ENCODE results near the gene CDH22. TPM values are rescaled to one million over a fixed set of nuclear protein-coding genes. Genes with fewer than 3 reads are reported as not detected.

CDH22 gene
- total RNA-seq, 1 donor from 2014 or later: not detected

- no peak for DNase-seq (ENCODE audit: low read depth, low spot score)
Measured at GRCh38 chr20:46249671-46250070, 58.6 kb downstream of the CDH22 start.

DNA sequence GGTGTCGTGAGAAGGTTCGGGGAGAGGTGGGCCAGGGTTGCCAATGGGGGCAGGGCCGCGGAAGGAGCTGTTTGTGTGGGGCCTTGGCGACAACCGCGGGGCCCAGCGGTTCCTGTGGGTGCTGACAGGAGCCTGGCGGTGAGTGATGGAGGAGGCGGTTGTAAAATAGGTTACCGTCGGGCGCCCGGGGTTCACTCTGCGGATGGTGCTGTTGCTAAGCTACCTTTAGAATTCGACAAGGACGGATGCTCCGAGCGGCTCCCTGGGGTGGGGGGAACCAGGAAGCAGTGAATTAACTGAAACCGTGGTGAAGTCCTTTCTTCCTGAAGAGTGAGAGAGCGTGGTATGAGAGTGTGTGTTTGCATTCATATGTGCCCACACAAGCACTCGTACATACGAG is 61.7 kb downstream of the CDH22 start:
- DNase-seq (ENCODE audit: low read depth, low spot score): no peak

DNA sequence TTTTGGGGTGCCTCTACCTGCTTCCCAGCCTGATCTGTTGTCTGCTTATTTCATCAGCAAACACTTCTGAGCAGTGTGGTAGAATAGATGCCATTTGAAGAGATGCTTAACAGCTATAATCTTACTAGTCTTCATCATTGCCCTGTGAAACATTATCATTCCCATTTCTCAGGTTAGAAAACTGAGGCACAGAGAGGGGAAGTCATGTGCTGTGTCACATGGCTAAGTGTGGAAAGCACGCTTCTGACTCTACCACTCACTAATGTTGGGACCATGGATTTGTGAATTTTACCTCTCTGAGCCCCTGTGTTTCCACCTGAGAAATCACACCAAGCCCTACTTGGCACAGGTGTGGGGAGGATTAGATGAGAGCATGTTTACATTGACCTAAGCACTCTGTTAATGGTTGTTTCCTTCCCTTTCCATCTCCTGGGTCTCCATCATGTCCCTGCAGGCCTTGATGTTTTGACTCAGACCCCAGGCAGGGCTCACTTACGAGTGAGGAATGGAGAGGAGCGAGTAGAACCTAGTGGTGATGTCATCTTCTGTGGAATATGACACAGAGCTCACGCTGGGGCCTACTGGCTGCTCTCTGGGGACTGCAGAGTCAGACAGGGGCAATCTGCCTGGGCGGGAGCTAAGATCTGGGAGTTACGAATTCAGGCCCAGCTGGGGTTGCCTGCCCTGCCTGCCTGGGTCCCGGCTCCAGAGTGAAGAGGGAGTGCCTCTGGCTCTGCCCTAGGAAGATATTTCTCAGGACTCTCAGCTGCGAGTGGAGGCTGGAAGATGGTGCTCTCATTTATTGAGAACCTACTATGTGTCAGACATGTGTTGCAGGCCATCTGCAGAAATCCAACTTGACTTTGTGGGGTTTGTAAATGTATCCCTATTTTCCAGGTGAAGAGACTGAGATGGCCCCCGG is 64.3 kb downstream of the CDH22 start:
- no peak for DNase-seq (ENCODE audit: low read depth, low spot score)

DNA sequence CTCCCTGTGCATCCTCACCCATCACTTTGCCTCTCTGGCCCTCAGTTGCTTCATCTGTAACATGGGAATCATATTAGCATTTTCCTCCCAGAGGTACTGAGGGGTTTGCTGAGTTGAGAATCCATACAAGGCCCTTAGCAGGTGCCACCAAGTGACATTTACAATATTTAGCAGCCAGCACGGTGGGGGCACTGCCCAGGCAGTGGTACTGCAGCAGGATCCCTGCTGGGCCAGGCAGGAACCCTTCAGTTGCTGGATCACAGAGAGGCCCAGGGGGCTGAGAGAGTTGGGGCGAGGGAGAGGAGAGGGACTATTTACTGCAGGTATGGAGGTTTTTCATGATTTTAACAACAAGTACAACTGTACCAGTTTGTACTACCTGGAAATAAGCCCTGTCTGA is 65.9 kb downstream of the CDH22 start:
- DNase-seq (ENCODE audit: low read depth, low spot score): no peak

DNA sequence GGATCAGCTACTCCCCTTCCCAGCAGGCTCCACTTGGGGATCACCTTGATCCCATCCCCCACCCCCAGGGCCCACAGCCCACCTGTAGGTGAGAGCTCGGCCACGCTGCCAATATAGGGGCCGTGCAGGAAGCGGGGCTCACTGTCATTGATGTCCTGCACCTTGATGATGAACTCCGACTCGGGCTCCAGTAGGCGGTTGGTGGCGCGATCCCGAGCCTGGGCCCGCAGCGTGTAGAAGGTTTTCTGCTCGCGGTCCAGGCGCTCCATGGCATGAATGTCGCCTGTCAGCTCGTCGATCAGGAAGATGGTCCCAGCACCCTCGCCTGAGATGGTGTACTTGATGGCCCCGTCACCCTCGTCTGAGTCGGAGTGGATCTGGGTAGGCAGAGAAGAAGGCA is 67.4 kb downstream of the CDH22 start:
- no peak for DNase-seq (ENCODE audit: low read depth, low spot score)

- no peak for DNase-seq (ENCODE audit: low read depth, low spot score)
Measured at GRCh38 chr20:46240065-46240464, 68.2 kb downstream of the CDH22 start.

DNA sequence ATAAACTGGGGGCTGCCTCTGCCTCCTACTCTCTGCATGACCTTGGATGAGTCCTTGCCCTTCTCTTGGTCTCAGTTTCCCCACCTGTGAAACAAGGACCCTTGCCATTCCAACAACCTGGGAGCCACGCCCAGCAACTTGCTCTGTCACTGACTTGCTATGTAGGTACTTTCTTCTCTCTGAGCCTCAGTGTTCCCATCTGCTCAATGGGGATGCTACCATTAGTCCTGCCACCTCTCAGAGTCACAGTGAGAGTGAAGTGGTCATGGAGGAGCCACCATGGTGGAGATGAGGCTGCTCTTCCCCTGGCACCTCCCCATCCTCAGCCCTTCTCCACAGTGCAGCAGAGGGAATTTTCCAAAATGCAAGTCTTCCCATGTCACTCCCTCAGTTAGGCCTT is 70.6 kb downstream of the CDH22 start:
- no peak for DNase-seq (ENCODE audit: low read depth, low spot score)

GRCh38 chr20:46237227-46237626 is 71.1 kb downstream of the CDH22 start:
- DNase-seq (ENCODE audit: low read depth, low spot score): no peak

DNA sequence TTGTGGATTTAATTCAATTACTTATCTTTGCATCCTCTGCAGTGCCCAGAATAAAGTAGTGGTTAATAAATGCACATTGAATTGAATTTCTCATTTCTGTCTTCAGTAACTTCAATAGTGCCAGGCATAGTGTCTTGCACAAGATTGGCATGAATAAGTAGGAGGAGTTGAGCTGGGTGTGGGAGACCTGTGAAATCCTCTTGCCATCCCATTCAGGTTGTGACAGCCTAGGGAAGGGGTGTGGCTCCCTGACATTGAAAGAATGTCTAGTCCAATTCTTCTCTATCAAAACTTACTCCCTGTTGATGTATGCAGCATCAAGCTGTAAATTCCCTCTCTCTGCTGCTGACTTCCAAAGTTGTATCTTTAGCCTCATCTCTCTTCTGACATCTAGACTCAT is 73.2 kb downstream of the CDH22 start:
- DNase-seq (ENCODE audit: low read depth, low spot score): no peak

- DNase-seq (ENCODE audit: low read depth, low spot score): no peak
Measured at GRCh38 chr20:46233701-46234100, 74.6 kb downstream of the CDH22 start.

DNA sequence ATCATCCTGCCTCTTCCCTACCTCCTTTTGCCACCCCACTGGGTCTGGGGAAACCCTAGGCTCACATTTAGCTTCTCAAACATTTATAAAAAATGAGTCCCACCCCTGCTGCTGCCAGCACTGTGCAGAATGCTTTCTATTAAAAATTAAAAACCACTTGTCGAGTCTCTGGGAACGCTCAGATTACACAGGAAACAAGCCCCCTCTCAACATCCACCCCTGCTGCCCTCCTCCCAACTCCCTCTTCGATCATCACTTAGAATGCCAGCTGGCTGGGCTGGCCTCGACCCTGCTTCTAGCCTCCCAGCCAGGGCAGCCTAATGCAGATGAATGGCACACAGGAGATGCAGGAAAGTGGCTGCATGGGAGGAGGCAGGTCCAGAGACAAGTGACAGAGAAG is 75.8 kb downstream of the CDH22 start:
- DNase-seq (ENCODE audit: low read depth, low spot score): no peak

- DNase-seq (ENCODE audit: low read depth, low spot score): no peak
Measured at GRCh38 chr20:46230801-46231282, 77.5 kb downstream of the CDH22 start.

- no peak for DNase-seq (ENCODE audit: low read depth, low spot score)
Measured at GRCh38 chr20:46230106-46230491, 78.2 kb downstream of the CDH22 start.

- no peak for DNase-seq (ENCODE audit: low read depth, low spot score)
Measured at GRCh38 chr20:46229478-46230105, 78.7 kb downstream of the CDH22 start.

- DNase-seq (ENCODE audit: low read depth, low spot score): no peak
Measured at GRCh38 chr20:46228670-46229069, 79.6 kb downstream of the CDH22 start.

- DNase-seq (ENCODE audit: low read depth, low spot score): no peak
Measured at GRCh38 chr20:46227272-46227767, 81.0 kb downstream of the CDH22 start.

- no peak for DNase-seq (ENCODE audit: low read depth, low spot score)
Measured at GRCh38 chr20:46226602-46227001, 81.7 kb downstream of the CDH22 start.

- no peak for DNase-seq (ENCODE audit: low read depth, low spot score)
Measured at GRCh38 chr20:46222521-46223007, 85.7 kb downstream of the CDH22 start.

GRCh38 chr20:46221256-46221833 is 87.0 kb downstream of the CDH22 start:
- no peak for DNase-seq (ENCODE audit: low read depth, low spot score)

DNA sequence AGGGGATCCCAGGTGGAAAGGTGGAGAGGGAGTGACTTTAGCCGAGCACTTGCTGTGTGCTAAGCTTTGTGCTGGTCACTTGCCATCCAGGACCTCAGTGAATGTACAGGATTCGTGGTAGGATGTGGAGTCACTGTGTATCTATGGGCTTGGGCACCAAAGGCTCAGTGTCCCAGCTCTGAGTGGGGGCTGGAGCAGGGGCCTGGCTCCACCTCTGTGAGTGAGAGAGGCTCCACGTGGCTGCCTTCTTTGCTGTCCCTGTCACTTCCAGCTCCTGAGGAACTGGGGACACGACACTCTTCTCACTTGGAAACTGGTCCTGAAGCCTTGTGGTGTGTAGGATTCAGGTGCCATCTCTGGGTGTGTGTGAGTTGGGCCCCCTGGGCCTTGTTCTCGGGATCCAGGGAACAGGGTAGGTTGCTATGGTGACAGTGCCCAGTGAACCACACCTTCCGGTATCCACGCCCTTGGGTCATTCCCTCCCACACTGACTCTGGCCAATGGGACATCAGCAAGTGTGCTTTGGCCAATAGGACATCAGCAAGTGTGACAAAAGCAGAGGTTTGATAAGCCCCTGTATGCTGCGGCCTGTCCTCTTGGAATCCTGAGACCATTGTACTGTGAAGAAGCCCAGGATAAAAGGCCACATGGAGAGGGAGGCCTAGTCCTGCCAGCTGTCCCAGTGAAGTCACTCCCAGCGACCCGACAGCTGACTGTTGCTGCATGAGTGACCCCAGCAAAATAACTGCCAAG is 87.7 kb downstream of the CDH22 start:
- DNase-seq (ENCODE audit: low read depth, low spot score): no peak

DNA sequence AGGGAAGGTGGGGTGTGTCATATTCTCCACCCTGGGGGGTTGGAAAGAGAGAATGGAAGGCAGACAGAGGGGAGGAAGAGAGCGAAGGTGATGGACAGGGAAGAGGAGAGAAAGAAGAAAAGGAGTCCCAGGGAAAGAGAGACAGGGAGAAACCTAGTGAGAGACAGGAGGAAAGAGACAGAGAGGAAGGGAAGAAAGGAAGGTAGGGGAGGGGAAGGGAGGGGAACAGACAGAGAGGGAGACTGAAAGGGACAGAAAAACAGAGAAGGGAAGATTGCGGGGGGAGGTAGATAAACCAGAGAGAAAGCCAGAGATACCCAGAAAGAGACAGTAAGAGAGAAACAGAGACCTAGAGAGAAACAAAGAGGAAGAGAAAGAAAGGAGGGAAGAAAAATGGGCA is 88.4 kb downstream of the CDH22 start:
- no peak for DNase-seq (ENCODE audit: low read depth, low spot score)

All from pulmonary artery endothelial cell (primary cell).